ENCODE results near the gene JARID2.

DNA sequence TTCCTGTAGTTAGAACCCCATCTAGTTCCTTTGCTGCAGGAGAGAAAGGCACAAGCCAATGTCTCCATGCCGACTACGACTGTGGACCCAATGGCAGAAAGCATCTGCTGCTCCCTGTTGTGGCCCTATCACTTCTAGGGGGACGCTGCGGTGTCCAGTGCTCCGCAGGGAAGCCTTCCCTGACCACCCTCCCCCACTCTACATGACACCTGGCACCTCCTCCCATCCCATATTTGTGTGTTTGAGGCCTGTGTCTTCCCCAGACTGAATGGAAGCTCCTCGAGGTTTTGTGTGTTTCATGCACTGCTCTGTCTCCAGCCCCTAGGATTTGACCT is 257.4 kb downstream of the JARID2 start:
- TF ChIP-seq, protein P1, sequence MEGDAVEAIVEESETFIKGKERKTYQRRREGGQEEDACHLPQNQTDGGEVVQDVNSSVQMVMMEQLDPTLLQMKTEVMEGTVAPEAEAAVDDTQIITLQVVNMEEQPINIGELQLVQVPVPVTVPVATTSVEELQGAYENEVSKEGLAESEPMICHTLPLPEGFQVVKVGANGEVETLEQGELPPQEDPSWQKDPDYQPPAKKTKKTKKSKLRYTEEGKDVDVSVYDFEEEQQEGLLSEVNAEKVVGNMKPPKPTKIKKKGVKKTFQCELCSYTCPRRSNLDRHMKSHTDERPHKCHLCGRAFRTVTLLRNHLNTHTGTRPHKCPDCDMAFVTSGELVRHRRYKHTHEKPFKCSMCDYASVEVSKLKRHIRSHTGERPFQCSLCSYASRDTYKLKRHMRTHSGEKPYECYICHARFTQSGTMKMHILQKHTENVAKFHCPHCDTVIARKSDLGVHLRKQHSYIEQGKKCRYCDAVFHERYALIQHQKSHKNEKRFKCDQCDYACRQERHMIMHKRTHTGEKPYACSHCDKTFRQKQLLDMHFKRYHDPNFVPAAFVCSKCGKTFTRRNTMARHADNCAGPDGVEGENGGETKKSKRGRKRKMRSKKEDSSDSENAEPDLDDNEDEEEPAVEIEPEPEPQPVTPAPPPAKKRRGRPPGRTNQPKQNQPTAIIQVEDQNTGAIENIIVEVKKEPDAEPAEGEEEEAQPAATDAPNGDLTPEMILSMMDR (conservative IDR thresholded peaks at IDR 0.05 in 1 of 2, IDR thresholded peaks at IDR 0.05 in 1 of 2; ENCODE audit: extremely low read depth in 1 of 2, insufficient read depth in 1 of 2, low read depth in 1 of 2, low read length in 2 of 2), result no peak
- no peak for TF ChIP-seq EZH2 (IDR thresholded peaks at IDR 0.05; ENCODE audit: borderline replicate concordance, low read length)

Measured in mammary epithelial cell (primary cell).